IMR-90 (cell line): ENCODE results near the gene ANO1. TPM values are rescaled to one million over a fixed set of nuclear protein-coding genes. Genes with fewer than 3 reads are reported as not detected.

Experiments
- ATAC-seq: fragments of 200-7000 bp; cut with Tn5 transposase; 2 replicates; pipeline ENCODE4 v1.9.1; 2020; ENCODE audit warnings: low read depth, mild to moderate bottlenecking, moderate library complexity
- BruUV-seq: library from RNA; stranded (reverse); fragments of 400-500 nt; replicated peaks from 2 replicates; lab custom pipeline; 2021; lab: Mats Ljungman, UMichigan
- CTCF ChIA-PET: fragments of 300-600 bp; formaldehyde crosslinking; extraction: SDS; loops from one replicate; lab custom pipeline; 2021; ENCODE audit warnings: antibody characterized with exemption; lab: Yijun Ruan, JAX
- POLR2A ChIA-PET: fragments of 300-600 bp; sonication (Branson Sonifier 250); formaldehyde crosslinking; loops from one replicate; lab custom pipeline; 2022; ENCODE audit warnings: antibody characterized with exemption; ENCODE audit not compliant: unreplicated experiment; lab: Charles Lee
- DNase-seq: peaks from one replicate; pipeline ENCODE4 v3.0.0; 2013
- H2AFZ ChIP-seq: replicated peaks from 2 replicates; pipeline ENCODE3; 2013; ENCODE audit warnings: low read length, mild to moderate bottlenecking; ENCODE audit not compliant: poor library complexity
- H2AK5ac ChIP-seq: 2 replicates; pipeline ENCODE4 v1.6.1; 2013; ENCODE audit warnings: low read depth, low read length, inconsistent platforms
- H2AK9ac ChIP-seq: replicated peaks from 2 replicates; pipeline ENCODE3; 2013; ENCODE audit warnings: mild to moderate bottlenecking, low read depth, low read length, moderate library complexity; ENCODE audit not compliant: poor library complexity
- H2BK120ac ChIP-seq: 2 replicates; pipeline ENCODE4 v1.6.1; 2013; ENCODE audit warnings: low read depth, low read length, inconsistent platforms
- H2BK15ac ChIP-seq: 3 replicates; pipeline ENCODE4 v1.6.1; 2013; ENCODE audit warnings: low read depth, low read length, inconsistent platforms
- H2BK20ac ChIP-seq: 2 replicates; pipeline ENCODE4 v1.6.1; 2013; ENCODE audit warnings: low read depth, mild to moderate bottlenecking, inconsistent platforms, low read length, moderate library complexity
- H2BK5ac ChIP-seq: 2 replicates; pipeline ENCODE4 v1.6.1; 2013; ENCODE audit warnings: mild to moderate bottlenecking, low read depth, low read length, inconsistent platforms; ENCODE audit not compliant: poor library complexity, severe bottlenecking
- H3K14ac ChIP-seq: replicated peaks from 2 replicates; pipeline ENCODE4 v1.6.1; 2013; ENCODE audit warnings: low read depth, low read length, inconsistent platforms
- H3K18ac ChIP-seq: 2 replicates; pipeline ENCODE4 v1.6.1; 2013; ENCODE audit warnings: low read depth, low read length, control low read depth
- H3K23ac ChIP-seq: 2 replicates; pipeline ENCODE4 v1.6.1; 2013; ENCODE audit warnings: low read depth, low read length, inconsistent platforms
- H3K27ac ChIP-seq: 2 replicates; pipeline ENCODE4 v1.5.1; 2013; ENCODE audit warnings: mild to moderate bottlenecking, control low read depth, low read length; ENCODE audit not compliant: insufficient read depth
- H3K27me3 ChIP-seq: 2 replicates; pipeline ENCODE4 v1.6.1; 2013; ENCODE audit warnings: low read length; ENCODE audit not compliant: control insufficient read depth, insufficient read depth
- H3K36me3 ChIP-seq: 2 replicates; pipeline ENCODE4 v1.6.1; 2013; ENCODE audit warnings: low read length, mixed read lengths; ENCODE audit not compliant: control insufficient read depth, insufficient read depth
- H3K4ac ChIP-seq: 2 replicates; pipeline ENCODE4 v1.6.1; 2013; ENCODE audit warnings: low read depth, low read length, inconsistent platforms
- H3K4me1 ChIP-seq: 2 replicates; pipeline ENCODE4 v1.6.1; 2013; ENCODE audit warnings: low read length, mixed read lengths; ENCODE audit not compliant: control insufficient read depth, insufficient read depth
- H3K4me2 ChIP-seq: 2 replicates; pipeline ENCODE4 v1.6.1; 2013; ENCODE audit warnings: low read depth, mild to moderate bottlenecking, control low read depth, low read length, moderate library complexity
- H3K4me3 ChIP-seq: 2 replicates; pipeline ENCODE4 v1.5.1; 2013; ENCODE audit warnings: low read depth, mild to moderate bottlenecking, control low read depth, low read length, moderate library complexity; ENCODE audit not compliant: insufficient read depth
- H3K56ac ChIP-seq: 2 replicates; pipeline ENCODE4 v1.6.1; 2013; ENCODE audit warnings: low read length, inconsistent platforms; ENCODE audit not compliant: insufficient read depth; ENCODE audit errors: extremely low read depth
- H3K79me1 ChIP-seq, 2 experiments: 2 replicates each; pipeline ENCODE4 v1.6.1; 2013; ENCODE audit warnings: low read length in 2 of 2, inconsistent platforms in 1 of 2, low read depth in 1 of 2
- H3K9ac ChIP-seq: 2 replicates; pipeline ENCODE4 v1.6.1; 2013; ENCODE audit warnings: low read depth, low read length, control low read depth
- H3K9me1 ChIP-seq: 2 replicates; pipeline ENCODE4 v1.6.1; 2013; ENCODE audit warnings: low read length, inconsistent platforms; ENCODE audit not compliant: insufficient read depth
- H3K9me3 ChIP-seq: 2 replicates; pipeline ENCODE4 v1.6.1; 2013; ENCODE audit warnings: low read length; ENCODE audit not compliant: control insufficient read depth, insufficient read depth
- H4K20me1 ChIP-seq: 2 replicates; pipeline ENCODE4 v1.6.1; 2013; ENCODE audit warnings: low read length, inconsistent platforms; ENCODE audit not compliant: insufficient read depth
- H4K5ac ChIP-seq: 2 replicates; pipeline ENCODE4 v1.6.1; 2013; ENCODE audit warnings: mild to moderate bottlenecking, low read depth, low read length, control low read depth
- H4K8ac ChIP-seq, 2 experiments: 2 replicates each; pipeline ENCODE4 v1.6.1; 2013; ENCODE audit warnings: low read depth in 2 of 2, low read length in 2 of 2, control low read depth in 1 of 2, inconsistent platforms in 1 of 2
- H4K91ac ChIP-seq: 2 replicates; pipeline ENCODE4 v1.6.1; 2013; ENCODE audit warnings: low read depth, low read length, inconsistent platforms; ENCODE audit not compliant: insufficient read depth
- CHD1 ChIP-seq: IDR thresholded peaks from 2 replicates; pipeline ENCODE4 v1.6.1; 2012; ENCODE audit warnings: low read depth, low read length, improper control_type of control experiment
- CTCF ChIP-seq: conservative IDR thresholded peaks from 2 replicates; pipeline ENCODE4 v1.5.1; 2012; ENCODE audit warnings: mild to moderate bottlenecking, low read depth, low read length, improper control_type of control experiment
- ELK1 ChIP-seq: fragments of 150-350 bp; IDR thresholded peaks from 2 replicates; pipeline ENCODE4 v1.6.1; 2016; ENCODE audit warnings: low read depth, mild to moderate bottlenecking, low read length, moderate library complexity, borderline replicate concordance
- FOS ChIP-seq: fragments of 150-350 bp; IDR thresholded peaks from 2 replicates; pipeline ENCODE4 v1.6.1; 2016; ENCODE audit warnings: low read depth, low read length
- MAFK ChIP-seq: IDR thresholded peaks from 2 replicates; pipeline ENCODE4 v1.6.1; 2012; ENCODE audit warnings: low read depth, low read length, improper control_type of control experiment
- MAZ ChIP-seq: IDR thresholded peaks from 2 replicates; pipeline ENCODE4 v1.6.1; 2012; ENCODE audit warnings: low read depth, mild to moderate bottlenecking, low read length, improper control_type of control experiment, moderate library complexity, borderline replicate concordance
- MXI1 ChIP-seq: IDR thresholded peaks from 2 replicates; pipeline ENCODE4 v1.6.1; 2012; ENCODE audit warnings: low read depth, mild to moderate bottlenecking, low read length, moderate library complexity, borderline replicate concordance
- NFE2L2 ChIP-seq: fragments of 150-350 bp; IDR thresholded peaks from 2 replicates; pipeline ENCODE4 v1.6.1; 2016; ENCODE audit warnings: low read depth, mild to moderate bottlenecking, low read length
- RAD21 ChIP-seq: IDR thresholded peaks from 2 replicates; pipeline ENCODE4 v1.6.1; 2012; ENCODE audit warnings: low read length, improper control_type of control experiment
- RCOR1 ChIP-seq: IDR thresholded peaks from 2 replicates; pipeline ENCODE4 v1.6.1; 2012; ENCODE audit warnings: mild to moderate bottlenecking, low read length, improper control_type of control experiment; ENCODE audit not compliant: insufficient replicate concordance
- RFX5 ChIP-seq: IDR thresholded peaks from 2 replicates; pipeline ENCODE4 v1.8.0; 2012; ENCODE audit warnings: low read depth, mild to moderate bottlenecking, low read length, moderate library complexity
- SMC3 ChIP-seq: fragments of 150-350 bp; IDR thresholded peaks from 2 replicates; pipeline ENCODE4 v1.6.1; 2016; ENCODE audit warnings: low read depth, mild to moderate bottlenecking, antibody characterized with exemption, low read length, moderate library complexity
- USF2 ChIP-seq: fragments of 150-350 bp; IDR thresholded peaks from 2 replicates; pipeline ENCODE4 v1.6.1; 2017; ENCODE audit warnings: mild to moderate bottlenecking, antibody characterized with exemption, low read length, low read depth
- WGBS, 2 experiments: methylation state at CpG; one replicate each; pipeline versions ENCODE4 v1.1.5 to v1.1.7; 2013; ENCODE audit warnings: missing lambda C conversion rate in 2 of 2; ENCODE audit not compliant: insufficient read length in 1 of 2; ENCODE audit errors: extremely low coverage in 2 of 2; 5-methylcytosine and 5-hydroxymethylcytosine counted together
- dilution Hi-C: fragments of 300-500 bp; cut with HindIII; formaldehyde crosslinking; loops from one replicate; pipeline ENCODE4 v1.14.3; 2018; ENCODE audit warnings: low sequenced_read_pairs; ENCODE audit not compliant: unreplicated experiment
- in situ Hi-C: fragments of 300-500 bp; cut with MboI; formaldehyde crosslinking; loops from 3 replicates; pipeline ENCODE4 v1.14.3; 2019; ENCODE audit warnings: low sequenced_read_pairs, inconsistent platforms, mixed read lengths
- intact Hi-C: fragments of 100-400 bp; cut with micrococcal nuclease; formaldehyde crosslinking; loops from 2 replicates; pipeline ENCODE4 v1.10.0; 2022
- polyA plus RNA-seq, 3 experiments: library from polyadenylated mRNA; depleted of rRNA; stranded (reverse); fragments of >200 nt; gene quantifications; 2 replicates each; pipeline ENCODE4 v1.2.3, GENCODE V29; 2012; ENCODE audit warnings: low replicate concordance in 1 of 3
- total RNA-seq: library from RNA; depleted of rRNA; stranded (reverse); fragments of >200 nt; gene quantifications from 2 replicates; pipeline ENCODE4 v1.2.3, GENCODE V29; 2012

Gene ANO1
- total and polyA plus RNA-seq, 2 of the 4 experiments (the other 2 are of a cell fraction) = 4.1 to 10.7 TPM

- Histone ChIP-seq H3K4me3 (peak within 1 kb of the TSS; percentile 66), H4K5ac (peak within 1 kb of the TSS; percentile 98), H3K18ac (peak within 1 kb of the TSS; percentile 70), H4K20me1 (peaks cover 43% of the 10 kb centered on the region), H3K9me3 (no peaks in the 10 kb centered on the region), H4K8ac (peak within 1 kb of the TSS; percentile 92 to 99), H2AFZ (peak within 1 kb of the TSS; percentile 99), H3K27ac (peak within 1 kb of the TSS; percentile 94), H3K4me1 (peaks cover 3% of the 10 kb centered on the region; the same call in 1 of the 2 replicates), H3K4me2 (peak within 1 kb of the TSS; percentile 98), H3K9ac (peak within 1 kb of the TSS; percentile 96), H2AK5ac (peak within 1 kb of the TSS; percentile 92), H2BK120ac (peak within 1 kb of the TSS; percentile 72), H3K79me1 (peaks cover 15 to 48% of the 10 kb centered on the region in 2 experiments; a peak in 3 of 4 replicates), H3K56ac (peak within 1 kb of the TSS; percentile 90), H2BK5ac (peak within 1 kb of the TSS; percentile 90), H2BK20ac (peak within 1 kb of the TSS; percentile 64; the same call in 1 of the 2 replicates), H3K23ac (peak within 1 kb of the TSS; percentile 98), H2BK15ac (peak within 1 kb of the TSS; percentile 46; the same call in 2 of the 3 replicates), H3K27me3 (no peaks in the 10 kb centered on the region), H3K14ac (peak within 1 kb of the TSS; percentile 99), H3K4ac (peak within 1 kb of the TSS; percentile 96), H3K9me1 (peaks cover 19% of the 10 kb centered on the region), H2AK9ac (peak within 1 kb of the TSS; percentile 97), H4K91ac (peak within 1 kb of the TSS; percentile 95), H3K36me3 (peaks cover 28% of the 10 kb centered on the region)
- BruUV-seq = no TSS peak
- 0% methylated on average over 39 of the region's 91 CpGs; no CpG with 5 or more reads in 1 of the 2 experiments for WGBS, 2 experiments
- dilution Hi-C loops (no loop called here), intact Hi-C loops (loop anchor here (2.0 to 10.0 kb wide), 4 partner anchors 68 to 214 kb away; partner anchors contain the start of genes CTTN and PPFIA1), in situ Hi-C loops (no loop called here)
- ChIA-PET CTCF (no interaction called here), POLR2A (no interaction called here)
- peak; percentile 92 for DNase-seq
- peak; percentile 73 for ATAC-seq
- no peak for TF ChIP-seq RCOR1
- no peak for TF ChIP-seq SMC3
- no peak for TF ChIP-seq CTCF
- TF ChIP-seq FOS = no peak
- peak; percentile 55; the same call in 1 of the 2 replicates for TF ChIP-seq MXI1
- TF ChIP-seq MAFK = no peak
- TF ChIP-seq NFE2L2 = no peak
- TF ChIP-seq USF2 = peak; percentile 77
- no peak for TF ChIP-seq RFX5
- no peak for TF ChIP-seq CHD1
- no peak for TF ChIP-seq MAZ
- TF ChIP-seq RAD21 = no peak
- no peak for TF ChIP-seq ELK1
Measured at GRCh38 chr11:70202920-70203750, 125.0 kb downstream of the ANO1 start, which contains the start of gene FADD. FADD (plus strand) TSS chr11:70203296; CDS start chr11:70203460, 164 bp downstream.
